Parathyroid adenoma (tissue), 2 donors: ENCODE measurements around the gene ASTN1.

Experiments
- H2AFZ ChIP-seq: fragments of 300-600 bp; sonication (generic); one replicate; pipeline ENCODE4 v1.7.0; 2017; ENCODE audit warnings: antibody characterized with exemption, mild to moderate bottlenecking
- H3K27ac ChIP-seq: fragments of 300-600 bp; sonication (generic); one replicate; pipeline ENCODE4 v1.7.0; 2017
- H3K27me3 ChIP-seq: fragments of 300-600 bp; sonication (generic); one replicate; pipeline ENCODE4 v1.7.0; 2017; ENCODE audit warnings: low read length; ENCODE audit not compliant: control insufficient read depth, insufficient read depth
- H3K36me3 ChIP-seq: fragments of 300-600 bp; sonication (generic); one replicate; pipeline ENCODE4 v1.7.0; 2017; ENCODE audit warnings: low read length; ENCODE audit not compliant: control insufficient read depth, insufficient read depth
- H3K4me1 ChIP-seq: fragments of 300-600 bp; sonication (generic); one replicate; pipeline ENCODE4 v1.7.0; 2017; ENCODE audit warnings: control low read depth
- H3K4me2 ChIP-seq: fragments of 300-600 bp; sonication (generic); one replicate; pipeline ENCODE4 v1.7.0; 2017; ENCODE audit warnings: low read length
- H3K4me3 ChIP-seq: fragments of 300-600 bp; sonication (generic); one replicate; pipeline ENCODE4 v1.7.0; 2017; ENCODE audit warnings: low read depth, low read length
- H3K79me2 ChIP-seq: fragments of 300-600 bp; sonication (generic); one replicate; pipeline ENCODE4 v1.7.0; 2017; ENCODE audit warnings: control low read depth
- H3K9ac ChIP-seq: fragments of 300-600 bp; sonication (generic); one replicate; pipeline ENCODE4 v1.7.0; 2017; ENCODE audit warnings: mild to moderate bottlenecking
- H3K9me3 ChIP-seq: fragments of 300-600 bp; sonication (generic); one replicate; pipeline ENCODE4 v1.7.0; 2017; ENCODE audit warnings: low read length; ENCODE audit not compliant: control insufficient read depth
- TF ChIP-seq, protein P1 (sequence below): fragments of 300-600 bp; sonication (generic); IDR thresholded peaks from one replicate; pipeline ENCODE4 v1.7.0; 2017; ENCODE audit warnings: antibody characterized with exemption, mild to moderate bottlenecking
- donor health status: primary hyperparathyroidism.

Gene ASTN1

DNA sequence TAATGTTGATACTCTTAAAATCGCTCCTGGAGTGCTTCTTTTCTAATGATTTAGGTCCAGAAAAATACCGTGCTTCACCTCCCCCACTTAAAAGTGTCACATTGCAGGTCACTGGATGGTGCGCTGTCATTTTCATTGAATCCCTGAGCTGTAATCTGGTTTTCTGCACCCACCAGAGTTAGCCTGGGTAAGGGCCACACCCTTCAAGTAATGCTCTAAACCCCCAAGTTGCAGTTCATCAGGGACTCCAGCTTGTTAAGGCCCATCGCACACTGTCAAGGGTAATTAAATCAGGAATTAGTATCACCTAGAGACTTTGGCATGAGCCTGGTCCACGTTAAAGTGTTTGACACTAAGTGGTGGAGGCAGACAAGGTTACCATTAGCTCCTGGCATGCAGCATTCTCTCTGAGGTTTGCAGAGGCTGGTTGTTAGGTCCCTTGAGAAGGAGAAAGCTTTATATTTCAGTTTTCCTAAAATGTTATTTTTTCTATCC, 34.0 kb downstream of the ASTN1 start:
- H2AFZ ChIP-seq, result no peak overlapping the region
- no peak overlapping the region for H3K27ac ChIP-seq
- no peak overlapping the region for H3K4me2 ChIP-seq
- H3K79me2 ChIP-seq, result no peaks in the 10 kb centered on the region
- H3K36me3 ChIP-seq, result no peaks in the 10 kb centered on the region
- H3K9ac ChIP-seq, result no peak overlapping the region
- no peak overlapping the region for H3K4me3 ChIP-seq
- TF ChIP-seq, protein P1, sequence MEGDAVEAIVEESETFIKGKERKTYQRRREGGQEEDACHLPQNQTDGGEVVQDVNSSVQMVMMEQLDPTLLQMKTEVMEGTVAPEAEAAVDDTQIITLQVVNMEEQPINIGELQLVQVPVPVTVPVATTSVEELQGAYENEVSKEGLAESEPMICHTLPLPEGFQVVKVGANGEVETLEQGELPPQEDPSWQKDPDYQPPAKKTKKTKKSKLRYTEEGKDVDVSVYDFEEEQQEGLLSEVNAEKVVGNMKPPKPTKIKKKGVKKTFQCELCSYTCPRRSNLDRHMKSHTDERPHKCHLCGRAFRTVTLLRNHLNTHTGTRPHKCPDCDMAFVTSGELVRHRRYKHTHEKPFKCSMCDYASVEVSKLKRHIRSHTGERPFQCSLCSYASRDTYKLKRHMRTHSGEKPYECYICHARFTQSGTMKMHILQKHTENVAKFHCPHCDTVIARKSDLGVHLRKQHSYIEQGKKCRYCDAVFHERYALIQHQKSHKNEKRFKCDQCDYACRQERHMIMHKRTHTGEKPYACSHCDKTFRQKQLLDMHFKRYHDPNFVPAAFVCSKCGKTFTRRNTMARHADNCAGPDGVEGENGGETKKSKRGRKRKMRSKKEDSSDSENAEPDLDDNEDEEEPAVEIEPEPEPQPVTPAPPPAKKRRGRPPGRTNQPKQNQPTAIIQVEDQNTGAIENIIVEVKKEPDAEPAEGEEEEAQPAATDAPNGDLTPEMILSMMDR, result no peak
- no peaks in the 10 kb centered on the region for H3K27me3 ChIP-seq
- no peaks in the 10 kb centered on the region for H3K4me1 ChIP-seq
- no peaks in the 10 kb centered on the region for H3K9me3 ChIP-seq

DNA sequence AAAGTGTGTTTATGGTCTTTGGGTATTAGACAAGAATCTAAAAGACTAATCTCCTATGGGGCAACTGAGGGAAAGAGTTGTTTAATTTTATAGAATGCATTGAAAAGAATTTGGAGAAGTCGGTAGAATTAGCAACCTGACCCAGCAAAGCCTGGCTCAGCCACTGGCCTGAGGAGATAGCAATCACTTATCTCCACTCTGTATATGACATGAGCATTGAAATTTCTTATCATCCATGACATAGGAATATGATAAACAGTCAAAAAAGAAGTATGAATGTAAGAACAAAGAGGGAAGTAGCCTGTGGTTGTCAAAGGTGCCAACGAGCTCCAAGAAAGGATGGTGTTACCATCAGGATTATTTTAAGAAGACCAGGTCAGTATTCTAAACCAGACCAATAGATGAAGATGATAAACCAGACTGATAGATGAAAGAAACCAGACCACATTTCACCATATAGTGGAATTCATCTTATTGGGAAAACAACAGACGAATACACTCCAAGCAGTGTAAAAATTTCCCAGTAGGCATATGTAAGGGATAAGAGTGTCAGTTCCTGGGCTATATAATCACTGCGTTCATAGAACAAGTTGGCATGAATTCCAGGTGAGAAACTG, 35.7 kb downstream of the ASTN1 start:
- Histone ChIP-seq H3K4me3 (no peak overlapping the region), H2AFZ (no peak overlapping the region), H3K36me3 (no peaks in the 10 kb centered on the region), H3K27ac (no peak overlapping the region), H3K79me2 (no peaks in the 10 kb centered on the region), H3K4me2 (no peak overlapping the region), H3K9me3 (no peaks in the 10 kb centered on the region), H3K4me1 (no peaks in the 10 kb centered on the region), H3K27me3 (no peaks in the 10 kb centered on the region), H3K9ac (no peak overlapping the region)
- TF ChIP-seq, protein P1, result no peak

DNA sequence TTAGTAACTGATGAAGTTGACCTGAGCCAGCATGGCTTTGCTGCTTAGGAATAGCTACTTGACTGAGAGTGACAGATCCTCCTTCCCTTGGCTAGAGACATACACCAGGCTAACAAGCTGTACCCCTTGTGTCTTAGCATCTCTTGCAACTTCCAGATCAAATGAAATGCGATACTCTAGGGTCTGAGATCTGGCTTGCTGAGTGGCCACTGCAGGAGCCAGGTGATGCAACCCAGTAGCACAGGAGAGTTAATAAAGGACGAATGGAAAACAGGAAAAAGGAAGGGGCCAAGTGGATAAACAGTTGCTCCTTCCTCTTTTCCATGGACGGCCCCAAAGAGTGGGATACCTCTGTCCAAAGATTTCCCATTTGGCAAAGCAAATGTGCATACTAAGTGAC, 38.2 kb downstream of the ASTN1 start:
- H3K4me1 ChIP-seq, result no peaks in the 10 kb centered on the region
- H3K4me2 ChIP-seq, result no peak overlapping the region
- H3K27me3 ChIP-seq, result no peaks in the 10 kb centered on the region
- H3K9ac ChIP-seq, result no peak overlapping the region
- no peaks in the 10 kb centered on the region for H3K9me3 ChIP-seq
- H3K27ac ChIP-seq, result no peak overlapping the region
- H2AFZ ChIP-seq, result no peak overlapping the region
- H3K4me3 ChIP-seq, result no peak overlapping the region
- TF ChIP-seq, protein P1, result no peak
- no peaks in the 10 kb centered on the region for H3K36me3 ChIP-seq
- H3K79me2 ChIP-seq, result no peaks in the 10 kb centered on the region

DNA sequence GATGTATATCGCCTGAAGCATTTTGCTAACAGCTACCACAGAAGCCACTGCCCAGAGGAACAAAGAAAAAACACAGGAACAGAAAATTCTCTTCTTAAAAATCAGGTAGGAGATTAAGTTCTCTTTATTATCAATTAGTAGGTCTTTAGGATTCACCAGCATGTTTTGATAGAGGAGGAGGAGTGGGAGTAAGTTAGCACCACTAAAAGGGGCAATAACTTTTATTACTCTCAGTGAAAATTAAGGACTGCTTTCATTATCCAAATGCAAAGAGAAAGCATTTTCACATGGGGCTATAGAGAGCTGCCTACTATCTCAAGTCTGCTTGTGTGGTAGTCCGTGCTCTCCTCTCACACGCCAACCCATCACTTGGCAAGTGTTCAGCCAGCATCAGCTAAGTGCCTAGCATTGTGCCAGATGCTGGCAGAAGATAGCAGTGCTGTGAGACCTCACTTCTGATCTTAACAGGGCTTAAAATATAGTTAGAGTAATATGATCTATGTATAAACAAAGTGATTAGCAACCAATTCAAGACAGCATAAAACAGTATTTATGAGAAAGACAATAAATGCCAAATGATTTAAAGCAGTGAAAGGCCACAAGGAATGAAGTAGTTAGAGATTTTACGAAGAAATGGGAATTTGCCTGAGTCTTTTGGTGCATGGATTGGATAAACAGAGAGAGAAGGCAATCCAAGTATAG, 39.8 kb downstream of the ASTN1 start:
- Histone ChIP-seq H3K79me2 (no peaks in the 10 kb centered on the region), H3K36me3 (no peaks in the 10 kb centered on the region), H3K4me2 (no peak overlapping the region), H3K27me3 (no peaks in the 10 kb centered on the region), H3K4me3 (no peak overlapping the region), H3K27ac (no peak overlapping the region), H3K9me3 (no peaks in the 10 kb centered on the region), H3K9ac (no peak overlapping the region), H3K4me1 (no peaks in the 10 kb centered on the region), H2AFZ (no peak overlapping the region)
- TF ChIP-seq, protein P1, result no peak
